ENCODE data around the gene FOXG1. TPM values are rescaled to one million over a fixed set of nuclear protein-coding genes. Genes with fewer than 3 reads are reported as not detected.

FOXG1 gene
- total and polyA plus RNA-seq, 2 of the 4 experiments (the other 2 are of a cell fraction) = not detected

DNA sequence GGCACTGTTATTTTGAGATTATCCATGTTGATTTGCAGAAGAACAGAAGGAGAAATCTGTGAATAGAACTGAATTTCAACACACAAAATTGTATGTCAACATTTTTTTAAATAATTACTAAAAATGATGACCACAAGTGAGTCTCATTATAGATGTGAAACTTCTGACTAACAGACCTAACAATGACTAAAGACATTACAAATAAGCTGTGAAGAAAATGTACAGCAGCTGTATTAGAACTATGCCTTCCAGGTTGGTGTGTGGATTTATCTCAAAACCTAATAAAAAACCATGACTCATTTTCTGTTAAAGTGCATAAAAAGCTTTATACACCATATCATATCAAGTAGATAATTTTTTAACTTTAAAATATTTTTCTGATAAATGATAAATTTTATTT is 22.5 kb upstream of the FOXG1 start:
- TF ChIP-seq MAZ (IDR thresholded peaks at IDR 0.05; ENCODE audit: borderline replicate concordance, low read depth, low read length) (no peak), RCOR1 (IDR thresholded peaks at IDR 0.05; ENCODE audit: insufficient replicate concordance, low read length) (no peak), MAFK (IDR thresholded peaks at IDR 0.05; ENCODE audit: low read depth, low read length) (no peak), MXI1 (IDR thresholded peaks at IDR 0.05; ENCODE audit: borderline replicate concordance, low read depth, low read length) (no peak), POLR2A (IDR thresholded peaks at IDR 0.05; ENCODE audit: low read depth, low read length) (no peak), RAD21 (IDR thresholded peaks at IDR 0.05; ENCODE audit: low read length) (no peak), RFX5 (IDR thresholded peaks at IDR 0.05; ENCODE audit: low read depth, low read length) (no peak), FOS (IDR thresholded peaks at IDR 0.05; ENCODE audit: low read depth, low read length) (no peak), SMC3 (IDR thresholded peaks at IDR 0.05; ENCODE audit: low read depth, low read length) (no peak), CEBPB (IDR thresholded peaks at IDR 0.05; ENCODE audit: low read depth, low read length) (no peak), NFE2L2 (IDR thresholded peaks at IDR 0.05; ENCODE audit: low read depth, low read length) (no peak), CHD1 (IDR thresholded peaks at IDR 0.05; ENCODE audit: low read depth, low read length) (no peak), BHLHE40 (IDR thresholded peaks at IDR 0.05; ENCODE audit: low read depth, low read length) (no peak)
- TF ChIP-seq, protein P1, sequence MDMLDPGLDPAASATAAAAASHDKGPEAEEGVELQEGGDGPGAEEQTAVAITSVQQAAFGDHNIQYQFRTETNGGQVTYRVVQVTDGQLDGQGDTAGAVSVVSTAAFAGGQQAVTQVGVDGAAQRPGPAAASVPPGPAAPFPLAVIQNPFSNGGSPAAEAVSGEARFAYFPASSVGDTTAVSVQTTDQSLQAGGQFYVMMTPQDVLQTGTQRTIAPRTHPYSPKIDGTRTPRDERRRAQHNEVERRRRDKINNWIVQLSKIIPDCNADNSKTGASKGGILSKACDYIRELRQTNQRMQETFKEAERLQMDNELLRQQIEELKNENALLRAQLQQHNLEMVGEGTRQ (IDR thresholded peaks at IDR 0.05; ENCODE audit: low read depth, low read length) = no peak
- TF ChIP-seq, protein P2, sequence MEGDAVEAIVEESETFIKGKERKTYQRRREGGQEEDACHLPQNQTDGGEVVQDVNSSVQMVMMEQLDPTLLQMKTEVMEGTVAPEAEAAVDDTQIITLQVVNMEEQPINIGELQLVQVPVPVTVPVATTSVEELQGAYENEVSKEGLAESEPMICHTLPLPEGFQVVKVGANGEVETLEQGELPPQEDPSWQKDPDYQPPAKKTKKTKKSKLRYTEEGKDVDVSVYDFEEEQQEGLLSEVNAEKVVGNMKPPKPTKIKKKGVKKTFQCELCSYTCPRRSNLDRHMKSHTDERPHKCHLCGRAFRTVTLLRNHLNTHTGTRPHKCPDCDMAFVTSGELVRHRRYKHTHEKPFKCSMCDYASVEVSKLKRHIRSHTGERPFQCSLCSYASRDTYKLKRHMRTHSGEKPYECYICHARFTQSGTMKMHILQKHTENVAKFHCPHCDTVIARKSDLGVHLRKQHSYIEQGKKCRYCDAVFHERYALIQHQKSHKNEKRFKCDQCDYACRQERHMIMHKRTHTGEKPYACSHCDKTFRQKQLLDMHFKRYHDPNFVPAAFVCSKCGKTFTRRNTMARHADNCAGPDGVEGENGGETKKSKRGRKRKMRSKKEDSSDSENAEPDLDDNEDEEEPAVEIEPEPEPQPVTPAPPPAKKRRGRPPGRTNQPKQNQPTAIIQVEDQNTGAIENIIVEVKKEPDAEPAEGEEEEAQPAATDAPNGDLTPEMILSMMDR (conservative IDR thresholded peaks at IDR 0.05; ENCODE audit: low read depth, low read length) = no peak
- TF ChIP-seq, protein P3, sequence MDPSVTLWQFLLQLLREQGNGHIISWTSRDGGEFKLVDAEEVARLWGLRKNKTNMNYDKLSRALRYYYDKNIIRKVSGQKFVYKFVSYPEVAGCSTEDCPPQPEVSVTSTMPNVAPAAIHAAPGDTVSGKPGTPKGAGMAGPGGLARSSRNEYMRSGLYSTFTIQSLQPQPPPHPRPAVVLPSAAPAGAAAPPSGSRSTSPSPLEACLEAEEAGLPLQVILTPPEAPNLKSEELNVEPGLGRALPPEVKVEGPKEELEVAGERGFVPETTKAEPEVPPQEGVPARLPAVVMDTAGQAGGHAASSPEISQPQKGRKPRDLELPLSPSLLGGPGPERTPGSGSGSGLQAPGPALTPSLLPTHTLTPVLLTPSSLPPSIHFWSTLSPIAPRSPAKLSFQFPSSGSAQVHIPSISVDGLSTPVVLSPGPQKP (IDR thresholded peaks at IDR 0.05; ENCODE audit: borderline replicate concordance, low read depth, low read length) = no peak
- no peaks in the 10 kb centered on the region for H4K20me1 ChIP-seq (ENCODE audit: insufficient read depth, low read length)
- no peaks in the 10 kb centered on the region for H3K27me3 ChIP-seq (ENCODE audit: control insufficient read depth, insufficient read depth, low read length)
- no peaks in the 10 kb centered on the region for H3K9me1 ChIP-seq (ENCODE audit: insufficient read depth, low read length)
- no peak overlapping the region for H3K23ac ChIP-seq (ENCODE audit: low read depth, low read length)
- ATAC-seq (ENCODE audit: low read depth) (no peak), DNase-seq (no peak)
- no peak overlapping the region for H3K14ac ChIP-seq (replicated peaks; ENCODE audit: low read depth, low read length)
- no peak overlapping the region for H3K56ac ChIP-seq (ENCODE audit: extremely low read depth, insufficient read depth, low read length)
- H3K4me1 ChIP-seq (ENCODE audit: control insufficient read depth, insufficient read depth, low read length) = no peaks in the 10 kb centered on the region
- no peak overlapping the region for H3K18ac ChIP-seq (ENCODE audit: low read depth, low read length)
- intact Hi-C loops (cut with micrococcal nuclease) (no loop called here), in situ Hi-C loops (cut with MboI; ENCODE audit: low sequenced_read_pairs) (no loop called here), dilution Hi-C loops (cut with HindIII; ENCODE audit: low sequenced_read_pairs, unreplicated experiment) (no loop called here)
- H4K5ac ChIP-seq (ENCODE audit: low read depth, low read length) = no peak overlapping the region
- H2BK5ac ChIP-seq (ENCODE audit: low read depth, low read length, poor library complexity, severe bottlenecking) = no peak overlapping the region
- no TSS peak for BruUV-seq (replicated peaks)
- H2BK120ac ChIP-seq (ENCODE audit: low read depth, low read length) = no peak overlapping the region
- no peak overlapping the region for H4K91ac ChIP-seq (ENCODE audit: insufficient read depth, low read depth, low read length)
- no peak overlapping the region for H3K4ac ChIP-seq (ENCODE audit: low read depth, low read length)
- H3K27ac ChIP-seq (ENCODE audit: insufficient read depth, low read length) = no peak overlapping the region
- no peak overlapping the region for H3K4me2 ChIP-seq (ENCODE audit: low read depth, low read length)
- H2AFZ ChIP-seq (replicated peaks; ENCODE audit: low read length, poor library complexity) = no peak overlapping the region
- no peak overlapping the region for H2BK15ac ChIP-seq (ENCODE audit: low read depth, low read length)
- H3K9ac ChIP-seq (ENCODE audit: low read depth, low read length) = no peak overlapping the region
- no peaks in the 10 kb centered on the region for H3K36me3 ChIP-seq (ENCODE audit: control insufficient read depth, insufficient read depth, low read length)
- H3K79me1 ChIP-seq (ENCODE audit: low read depth in 1 of 2, low read length in 2 of 2) = no peaks in the 10 kb centered on the region
- H2AK5ac ChIP-seq (ENCODE audit: low read depth, low read length) = no peak overlapping the region
- H2BK20ac ChIP-seq (ENCODE audit: low read depth, low read length) = no peak overlapping the region
- H3K4me3 ChIP-seq (ENCODE audit: insufficient read depth, low read depth, low read length) = no peak overlapping the region
- CTCF ChIA-PET = no interaction called here
- no peak overlapping the region for H2AK9ac ChIP-seq (replicated peaks; ENCODE audit: low read depth, low read length, poor library complexity)
- POLR2A ChIA-PET (ENCODE audit: unreplicated experiment) = no interaction called here
- H4K8ac ChIP-seq (ENCODE audit: low read depth in 2 of 2, low read length in 2 of 2) = no peak overlapping the region
- no peaks in the 10 kb centered on the region for H3K9me3 ChIP-seq (ENCODE audit: control insufficient read depth, insufficient read depth, low read length)
